ENCODE measurements around the gene MSH6.

GRCh38 chr2:47771211-47771610 is 11.7 kb upstream of the MSH6 start:
- TF ChIP-seq EZH2phosphoT487 (IDR thresholded peaks at IDR 0.05; ENCODE audit: low read length) (no peak), EZH2 (optimal IDR thresholded peaks at IDR 0.05; ENCODE audit: low read depth, low read length) (no peak)
